Heart left ventricle (tissue), 13 donors: ENCODE results near the gene BRSK1.

ENCODE experiments used
- CTCF ChIP-seq, 12 donors: fragments of 200-600 bp; sonication (generic) in 4 of 12; IDR thresholded peaks; one replicate each; pipeline versions ENCODE4 v1.5.0 to v1.8.0; 2018 to 2022; ENCODE audit warnings: antibody characterized with exemption in 12 of 12, mild to moderate bottlenecking in 5 of 12
- POLR2A ChIP-seq, 2 donors: fragments of 450-650 bp; IDR thresholded peaks; one replicate each; pipeline ENCODE4 v1.6.1; 2017; ENCODE audit warnings: antibody characterized with exemption in 2 of 2, mild to moderate bottlenecking in 2 of 2, moderate library complexity in 2 of 2
- donor health status: ischemic (EF 13 %, LVEDD 7.1; RV severe dilation, severe dysfunction).
- donor health status: DM: no; HTN: yes; CAD: no.
- donor health status: DM: no; HTN: no; CAD: no.
- donor health status: ischemic (EF 25% LVEDD 6.9; RV normal size, moderate dysfunction).
- donor health status: ischemic (EF 25% LVEDD 5.7; RV mildly dilated, moderate dysfunction).
- donor health status: ischemic (EF 35%, LVEDD 5.7; RV mildly dilated, moderate dysfunction).
- donor health status: nonischemic (EF 11% LVEDD 7.7; RV severe dilation, severe dysfunction).
- donor health status: DM: yes; HTN: yes; CAD: no.
- donor health status: PGD.
- donor health status: ischemic (EF 29% LVEDD 5.4; RV normal size, mild dysfunction).
- donor health status: nonischemic (EF 23%, LVEDD 6.1; RV moderate dilation, normal function).

GRCh38 chr19:55253842-55254624, 29.8 kb upstream of the BRSK1 start:
- TF ChIP-seq CTCF (IDR thresholded peaks at IDR 0.05) (no peak), POLR2A (IDR thresholded peaks at IDR 0.05) (no peak)
